Uterus (tissue), 4 donors: ENCODE measurements around the gene PEPD. TPM values are rescaled to one million over a fixed set of nuclear protein-coding genes. Genes with fewer than 3 reads are reported as not detected.

Experiments
- DNase-seq, 2 donors: peaks; one replicate each; pipeline ENCODE4 v3.0.0-alpha.2; 2019 to 2020
- H3K27ac ChIP-seq, 2 donors: fragments of 200-600 bp; sonication (generic); 1 replicate in 1 of 2; 2 replicates in 1 of 2; pipeline ENCODE4 v1.5.1; 2016 to 2018
- H3K27me3 ChIP-seq, 2 donors: fragments of 200-600 bp; sonication (generic); one replicate each; pipeline ENCODE4 v1.5.1; 2018 to 2019; ENCODE audit warnings: control low read depth in 1 of 2
- H3K36me3 ChIP-seq, 2 donors: fragments of 200-600 bp; sonication (generic); one replicate each; pipeline ENCODE4 v1.5.1; 2019; ENCODE audit warnings: control low read depth in 1 of 2
- H3K4me1 ChIP-seq, 2 donors: fragments of 200-600 bp; sonication (generic); one replicate each; pipeline ENCODE4 v1.5.1; 2018 to 2019; ENCODE audit warnings: control low read depth in 1 of 2
- H3K4me3 ChIP-seq, 2 donors: fragments of 200-600 bp; sonication (generic); 1 replicate in 1 of 2; 2 replicates in 1 of 2; pipeline ENCODE4 v1.5.1; 2018 to 2019; ENCODE audit warnings: mild to moderate bottlenecking in 1 of 2
- H3K9me3 ChIP-seq, 2 donors: fragments of 200-600 bp; sonication (generic); one replicate each; pipeline ENCODE4 v1.5.1; 2019; ENCODE audit warnings: control low read depth in 1 of 2
- CTCF ChIP-seq, 4 experiments: fragments of 200-600 bp in 2 of 4; fragments of 450-650 bp in 2 of 4; sonication (generic) in 2 of 4; IDR thresholded peaks; one replicate each; pipeline ENCODE4 v1.5.1; 2016 to 2019; ENCODE audit warnings: antibody characterized with exemption in 4 of 4, mild to moderate bottlenecking in 2 of 4, moderate library complexity in 1 of 4
- POLR2A ChIP-seq, 2 donors: fragments of 450-650 bp; IDR thresholded peaks; one replicate each; pipeline ENCODE4 v1.6.1; 2016; ENCODE audit warnings: antibody characterized with exemption in 2 of 2, mild to moderate bottlenecking in 1 of 2, moderate library complexity in 1 of 2
- intact Hi-C: fragments of 100-400 bp; cut with DNase I; formaldehyde crosslinking; loops from one replicate; pipeline ENCODE4 v1.15.1; 2023; ENCODE audit warnings: low total_unique reads
- total RNA-seq, 4 donors: library from RNA; depleted of rRNA in 3 of 4; stranded (reverse); fragments of >200 nt in 3 of 4; gene quantifications; one replicate each; pipeline versions ENCODE4 v1.1.0 to v1.2.4, GENCODE V29; 2014 to 2023
- donor health status: DM: yes; HTN: yes; CAD: no.

The PEPD gene
- total RNA-seq, 4 donors from 2014 or later, result 26.1 to 47.0 (median 37.9) TPM

- TF ChIP-seq POLR2A (IDR thresholded peaks at IDR 0.05) (no peak), CTCF (IDR thresholded peaks at IDR 0.05) (no peak)
- DNase-seq, result peak in 1 of 2 donors; percentile 21
- Histone ChIP-seq H3K36me3 (no peaks in the 10 kb centered on the region), H3K4me3 (no peak overlapping the region), H3K27me3 (no peaks in the 10 kb centered on the region), H3K4me1 (peaks cover 4 to 37% of the 10 kb centered on the region in 2 donors), H3K27ac (peak overlapping the region in 1 of 2 donors; percentile 18), H3K9me3 (no peaks in the 10 kb centered on the region)
- intact Hi-C loops, result no loop called here
These were observed 126.6 kb downstream of the PEPD start for GRCh38 chr19:33394723-33395560.

- peaks cover 8 to 45% of the 10 kb centered on the region in 2 donors for H3K4me1 ChIP-seq
- DNase-seq, result peak; percentile 72 to 78
- no peaks in the 10 kb centered on the region for H3K36me3 ChIP-seq
- peak overlapping the region in 1 of 2 donors; percentile 18 for H3K27ac ChIP-seq
- intact Hi-C loops, result no loop called here
- no peaks in the 10 kb centered on the region for H3K27me3 ChIP-seq
- H3K9me3 ChIP-seq, result no peaks in the 10 kb centered on the region
- no peak for TF ChIP-seq POLR2A (IDR thresholded peaks at IDR 0.05)
- TF ChIP-seq CTCF (IDR thresholded peaks at IDR 0.05), result no peak
- H3K4me3 ChIP-seq, result no peak overlapping the region
These were observed 127.4 kb downstream of the PEPD start for GRCh38 chr19:33394006-33394722.

- Histone ChIP-seq H3K27ac (peak overlapping the region in 1 of 2 donors; percentile 5), H3K9me3 (no peaks in the 10 kb centered on the region), H3K27me3 (no peaks in the 10 kb centered on the region), H3K4me3 (no peak overlapping the region), H3K4me1 (peaks cover 8 to 50% of the 10 kb centered on the region in 2 donors), H3K36me3 (no peaks in the 10 kb centered on the region)
- no peak for TF ChIP-seq POLR2A (IDR thresholded peaks at IDR 0.05)
- TF ChIP-seq CTCF (IDR thresholded peaks at IDR 0.05), result no peak
- peak in 1 of 2 donors; percentile 19 for DNase-seq
- intact Hi-C loops, result no loop called here
These were observed 128.1 kb downstream of the PEPD start for GRCh38 chr19:33393286-33394005.

- Histone ChIP-seq H3K36me3 (no peaks in the 10 kb centered on the region), H3K4me1 (peaks cover 8 to 57% of the 10 kb centered on the region in 2 donors), H3K27ac (peak overlapping the region in 1 of 2 donors; percentile 7), H3K9me3 (no peaks in the 10 kb centered on the region), H3K27me3 (no peaks in the 10 kb centered on the region), H3K4me3 (no peak overlapping the region)
- intact Hi-C loops, result no loop called here
- DNase-seq, result peak; percentile 25 to 27
- TF ChIP-seq POLR2A (IDR thresholded peaks at IDR 0.05) (no peak), CTCF (IDR thresholded peaks at IDR 0.05) (no peak)
These were observed 129.0 kb downstream of the PEPD start for GRCh38 chr19:33392341-33393285.
